ENCODE results near the gene CACNA2D4. TPM values are rescaled to one million over a fixed set of nuclear protein-coding genes. Genes with fewer than 3 reads are reported as not detected.

The CACNA2D4 gene
- total RNA-seq, 4 donors from 2014 or later, result 0.27 to 3.1 (median 0.92) TPM

DNA sequence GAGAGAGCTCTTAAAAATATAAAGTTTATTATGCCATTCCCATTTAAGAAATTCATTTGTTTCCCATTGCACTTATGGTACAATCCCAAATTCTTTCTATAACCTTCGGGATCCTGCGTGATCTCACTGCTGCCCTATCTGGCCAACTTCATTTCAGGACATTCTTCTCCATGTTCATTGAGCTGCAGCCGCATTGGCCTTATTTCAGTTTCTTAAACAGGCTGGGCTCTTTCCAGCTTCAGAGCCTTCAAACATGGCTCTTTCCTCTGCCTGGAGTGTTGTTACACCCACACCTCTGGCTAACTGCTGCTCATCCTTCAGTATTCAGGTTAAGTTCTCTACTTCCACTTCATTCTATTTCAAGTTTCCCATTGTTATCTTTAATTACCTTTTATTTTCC lies 156.6 kb downstream of the CACNA2D4 start:
- DNase-seq, result no peak
- no peak for TF ChIP-seq CTCF (IDR thresholded peaks at IDR 0.05)
- no peak for TF ChIP-seq POLR2A (IDR thresholded peaks at IDR 0.05)
- 96 to 97% methylated on average over 3 of the region's 3 CpGs for WGBS, 2 donors

GRCh38 chr12:1760566-1761382 lies 157.7 kb downstream of the CACNA2D4 start:
- 86 to 87% methylated on average over 2 of the region's 2 CpGs for WGBS, 2 donors
- Histone ChIP-seq H3K9me3 (no peaks in the 10 kb centered on the region), H3K27ac (no peak overlapping the region), H3K4me3 (no peak overlapping the region), H3K4me1 (peaks cover 0 to 14% (median 0%) of the 10 kb centered on the region in 3 donors), H3K27me3 (no peaks in the 10 kb centered on the region), H3K36me3 (peaks cover 0 to 36% (median 0%) of the 10 kb centered on the region in 3 donors)
- intact Hi-C loops (cut with DNase I), result no loop called here
- no peak for DNase-seq
- TF ChIP-seq POLR2A (IDR thresholded peaks at IDR 0.05) (no peak), CTCF (IDR thresholded peaks at IDR 0.05) (no peak)

More for the DNA sequence above, 156.6 kb downstream of the CACNA2D4 start:
- Histone ChIP-seq H3K9me3 (no peaks in the 10 kb centered on the region), H3K4me3 (no peak overlapping the region), H3K27me3 (no peaks in the 10 kb centered on the region), H3K4me1 (peaks cover 0 to 14% (median 0%) of the 10 kb centered on the region in 3 donors), H3K36me3 (peaks cover 0 to 26% (median 0%) of the 10 kb centered on the region in 3 donors), H3K27ac (no peak overlapping the region)
- intact Hi-C loops (cut with DNase I), result no loop called here

DNA sequence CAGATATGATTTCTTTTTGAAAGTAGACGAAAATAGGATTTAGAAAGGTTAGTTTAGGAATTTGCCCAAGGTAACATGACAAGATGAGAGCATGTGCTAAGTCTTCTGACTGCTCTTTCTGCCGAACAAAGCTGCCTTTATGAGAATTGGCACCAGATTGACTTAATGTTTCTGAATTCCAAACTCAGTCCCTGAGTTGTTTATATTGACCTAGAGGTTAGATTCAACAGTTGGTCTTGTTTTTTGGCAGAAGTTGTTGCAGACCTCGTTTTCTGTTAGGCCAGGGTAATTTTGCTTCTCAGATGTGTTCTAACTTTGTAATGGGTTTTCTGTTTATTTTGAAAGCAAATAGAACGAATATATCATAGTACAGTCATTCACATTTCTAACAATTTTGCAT lies 159.6 kb downstream of the CACNA2D4 start:
- WGBS, 2 donors, result 39 to 43% methylated on average over 4 of the region's 4 CpGs
- Histone ChIP-seq H3K27ac (no peak overlapping the region), H3K9me3 (no peaks in the 10 kb centered on the region), H3K27me3 (no peaks in the 10 kb centered on the region), H3K4me3 (no peak overlapping the region), H3K36me3 (peaks cover 3 to 53% (median 6%) of the 10 kb centered on the region in 3 donors), H3K4me1 (peaks cover 0 to 14% (median 0%) of the 10 kb centered on the region in 3 donors)
- TF ChIP-seq POLR2A (IDR thresholded peaks at IDR 0.05), result no peak
- TF ChIP-seq CTCF (IDR thresholded peaks at IDR 0.05), result no peak
- intact Hi-C loops (cut with DNase I), result no loop called here
- no peak for DNase-seq

- Histone ChIP-seq H3K27me3 (no peaks in the 10 kb centered on the region), H3K4me3 (no peak overlapping the region), H3K9me3 (no peaks in the 10 kb centered on the region), H3K4me1 (peaks cover 0 to 15% (median 0%) of the 10 kb centered on the region in 3 donors), H3K27ac (no peak overlapping the region), H3K36me3 (peaks cover 3 to 50% (median 6%) of the 10 kb centered on the region in 3 donors)
- WGBS, 2 donors, result 97 to 98% methylated on average over 2 of the region's 2 CpGs
- DNase-seq, result no peak
- intact Hi-C loops (cut with DNase I), result no loop called here
- no peak for TF ChIP-seq CTCF (IDR thresholded peaks at IDR 0.05)
- no peak for TF ChIP-seq POLR2A (IDR thresholded peaks at IDR 0.05)
Measured at GRCh38 chr12:1758376-1758775, 160.1 kb downstream of the CACNA2D4 start.

- no peaks in the 10 kb centered on the region for H3K27me3 ChIP-seq
- no peak for TF ChIP-seq POLR2A (IDR thresholded peaks at IDR 0.05)
- WGBS, 2 donors, result 79 to 87% methylated on average over 3 of the region's 3 CpGs
- peaks cover 0 to 22% (median 3%) of the 10 kb centered on the region in 3 donors for H3K9me3 ChIP-seq
- peaks cover 3 to 24% (median 4%) of the 10 kb centered on the region in 3 donors for H3K36me3 ChIP-seq
- no peak overlapping the region for H3K4me3 ChIP-seq
- H3K27ac ChIP-seq, result no peak overlapping the region
- intact Hi-C loops (cut with DNase I), result no loop called here
- H3K4me1 ChIP-seq, result peaks cover 0 to 10% (median 0%) of the 10 kb centered on the region in 3 donors
- no peak for DNase-seq
Measured at GRCh38 chr12:1750300-1750699, 168.2 kb downstream of the CACNA2D4 start.
